GM13976 (cell line): ENCODE results near the gene ACACB.

Experiments
- DNase-seq: peaks from one replicate; pipeline ENCODE4 v3.0.0; 2012; ENCODE audit warnings: low spot score
- CTCF ChIP-seq: IDR thresholded peaks from 2 replicates; pipeline ENCODE4 v1.5.1; 2012; ENCODE audit warnings: borderline replicate concordance, mild to moderate bottlenecking; ENCODE audit not compliant: insufficient read depth; ENCODE audit errors: extremely low read depth, missing control alignments, control extremely low read depth
- in situ Hi-C: fragments of 300-500 bp; cut with MboI; formaldehyde crosslinking; loops from one replicate; pipeline ENCODE4 v1.12.0; 2022; ENCODE audit warnings: low sequenced_read_pairs, mixed read lengths, inconsistent platforms; ENCODE audit not compliant: unreplicated experiment

The ACACB gene

DNA sequence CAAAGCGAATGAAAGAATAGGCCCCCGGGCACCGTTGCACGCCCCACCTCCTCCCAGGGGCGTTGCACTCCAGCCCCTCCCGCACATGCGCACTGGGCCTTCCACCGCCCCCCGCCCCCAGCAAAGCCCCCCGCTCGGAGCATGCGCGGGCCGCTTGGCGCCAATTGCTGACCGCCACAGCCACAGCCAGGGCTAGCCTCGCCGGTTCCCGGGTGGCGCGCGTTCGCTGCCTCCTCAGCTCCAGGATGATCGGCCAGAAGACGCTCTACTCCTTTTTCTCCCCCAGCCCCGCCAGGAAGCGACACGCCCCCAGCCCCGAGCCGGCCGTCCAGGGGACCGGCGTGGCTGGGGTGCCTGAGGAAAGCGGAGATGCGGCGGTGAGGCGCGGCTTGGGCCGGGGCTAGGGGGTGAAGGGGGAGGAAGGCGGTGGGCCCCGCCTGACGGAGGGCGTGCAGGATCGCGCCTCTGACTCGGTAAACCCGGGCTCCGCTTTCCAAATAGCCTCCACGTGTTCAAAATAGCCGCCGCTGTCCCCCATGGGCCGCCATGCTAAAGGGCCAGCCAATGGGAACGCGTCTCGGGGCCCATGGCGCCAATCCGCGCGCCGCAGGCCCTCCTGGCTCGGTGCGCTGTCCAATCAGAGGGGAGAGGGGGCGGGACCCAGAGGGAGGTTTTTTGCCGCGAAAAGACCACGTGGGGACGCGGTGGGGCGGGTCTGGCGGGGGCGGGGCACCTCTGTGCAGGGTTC, 18.8 kb upstream of the ACACB start, which contains the start of gene UNG:
Gene UNG, plus strand, starts transcription at position 163 of the 748 bp plus-strand sequence. Its CDS starts 83 bp downstream, at position 246.
- in situ Hi-C loops, result loop anchor here (25.0 kb wide), 3 partner anchors 210 to 535 kb away; partner anchors contain the start of genes DAO, ISCU and SART3
- TF ChIP-seq CTCF, result no peak

DNA sequence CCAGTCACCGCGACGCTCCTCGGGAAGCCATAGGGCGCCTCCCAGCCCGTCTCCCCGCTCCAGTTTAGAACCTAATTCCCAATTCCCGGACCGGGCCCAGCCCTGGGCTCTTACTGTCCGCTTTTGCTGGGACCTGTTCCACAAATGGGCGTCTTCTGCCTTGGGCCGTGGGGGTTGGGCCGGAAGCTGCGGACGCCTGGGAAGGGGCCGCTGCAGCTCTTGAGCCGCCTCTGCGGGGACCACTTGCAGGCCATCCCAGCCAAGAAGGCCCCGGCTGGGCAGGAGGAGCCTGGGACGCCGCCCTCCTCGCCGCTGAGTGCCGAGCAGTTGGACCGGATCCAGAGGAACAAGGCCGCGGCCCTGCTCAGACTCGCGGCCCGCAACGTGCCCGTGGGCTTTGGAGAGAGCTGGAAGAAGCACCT, 18.2 kb upstream of the ACACB start:
- no peak for TF ChIP-seq CTCF

More for the DNA sequence above, 18.8 kb upstream of the ACACB start, which contains the start of gene UNG:
- peak; percentile 99 for DNase-seq

DNA sequence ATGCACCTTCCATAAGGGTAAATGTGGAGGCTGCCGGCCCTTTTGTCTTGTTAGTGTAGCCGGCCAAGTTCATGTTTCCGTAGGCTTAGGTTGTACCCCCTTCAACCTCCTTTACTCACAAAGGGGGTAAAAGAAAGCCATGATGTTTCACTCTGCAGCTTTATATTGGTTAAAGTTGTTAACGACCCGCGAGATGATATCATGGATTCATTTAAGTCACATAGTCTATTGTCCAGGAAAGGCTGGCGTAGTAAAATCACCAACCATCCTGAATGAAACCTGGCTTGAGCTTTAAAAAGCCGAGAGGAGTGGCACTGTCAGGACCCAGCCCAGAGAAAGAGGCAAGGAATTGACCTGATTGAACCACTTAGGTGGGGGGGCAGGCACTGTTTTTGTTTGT, 17.7 kb upstream of the ACACB start:
- no peak for DNase-seq
- no peak for TF ChIP-seq CTCF
- in situ Hi-C loops, result loop anchor here (25.0 kb wide), 3 partner anchors 211 to 536 kb away; partner anchors contain the start of genes DAO, ISCU and SART3

More for the DNA sequence above, 18.2 kb upstream of the ACACB start:
- DNase-seq, result no peak
- in situ Hi-C loops, result loop anchor here (25.0 kb wide), 3 partner anchors 211 to 536 kb away; partner anchors contain the start of genes DAO, ISCU and SART3

GRCh38 chr12:109099431-109100020, 16.9 kb upstream of the ACACB start:
- in situ Hi-C loops, result loop anchor here (25.0 kb wide), 3 partner anchors 212 to 537 kb away; partner anchors contain the start of genes DAO, ISCU and SART3
- no peak for TF ChIP-seq CTCF
- no peak for DNase-seq

- no peak for TF ChIP-seq CTCF
- DNase-seq, result no peak
- in situ Hi-C loops, result no loop called here
These were observed 15.6 kb upstream of the ACACB start for GRCh38 chr12:109100741-109101140.

- in situ Hi-C loops, result no loop called here
- TF ChIP-seq CTCF, result no peak
- no peak for DNase-seq
These were observed 13.9 kb upstream of the ACACB start for GRCh38 chr12:109102491-109102890.
